HEK293 (cell line): ENCODE results near the gene CLEC2D.

Experiments
- CTCF ChIA-PET: fragments of 350-600 bp; formaldehyde crosslinking; extraction: SDS; loops from one replicate; lab custom pipeline; 2021; ENCODE audit warnings: antibody characterized with exemption; lab: Yijun Ruan, JAX
- POLR2A ChIA-PET: fragments of 300-600 bp; formaldehyde crosslinking; extraction: SDS; loops from one replicate; lab custom pipeline; 2020; ENCODE audit warnings: antibody characterized with exemption, inconsistent platforms; lab: Yijun Ruan, JAX
- H3K27ac ChIP-seq: fragments of 200-500 bp; sonication (Bioruptor generic); 2 replicates; pipeline ENCODE4 v1.5.1; 2014; ENCODE audit warnings: low read depth, low read length, control low read depth, inconsistent platforms; ENCODE audit errors: extremely low read depth
- H3K36me3 ChIP-seq, 2 experiments: fragments of 200-500 bp in 1 of 2; sonication (Bioruptor generic) in 1 of 2; 1 replicate in 1 of 2; 2 replicates in 1 of 2; pipeline ENCODE4 v1.5.1; 2014 to 2017; ENCODE audit warnings: inconsistent platforms in 2 of 2, low read length in 2 of 2; ENCODE audit not compliant: control insufficient read depth in 2 of 2, insufficient read depth in 1 of 2
- H3K4me1 ChIP-seq: fragments of 200-500 bp; sonication (Bioruptor generic); 2 replicates; pipeline ENCODE4 v1.5.1; 2014; ENCODE audit warnings: mild to moderate bottlenecking, low read length, inconsistent platforms; ENCODE audit not compliant: control insufficient read depth, insufficient read depth
- H3K4me3 ChIP-seq: 2 replicates; pipeline ENCODE4 v1.5.1; 2011; ENCODE audit warnings: low read depth, mild to moderate bottlenecking, control low read depth, low read length, moderate library complexity
- H3K9me3 ChIP-seq: fragments of 200-500 bp; sonication (Bioruptor generic); 2 replicates; pipeline ENCODE4 v1.5.1; 2014; ENCODE audit warnings: low read depth, low read length, inconsistent platforms; ENCODE audit not compliant: control insufficient read depth, insufficient read depth
- GFI1B ChIP-seq: fragments of 450-650 bp; formaldehyde crosslinking; IDR thresholded peaks from 2 replicates; pipeline ENCODE4 v1.5.1; 2016; ENCODE audit warnings: missing biosample characterization, missing genetic modification characterization
- GLI4 ChIP-seq: fragments of 450-650 bp; formaldehyde crosslinking; IDR thresholded peaks from 2 replicates; pipeline ENCODE4 v1.5.1; 2016; ENCODE audit warnings: missing biosample characterization, missing genetic modification characterization
- TSHZ1 ChIP-seq: fragments of 450-650 bp; formaldehyde crosslinking; IDR thresholded peaks from 2 replicates; pipeline ENCODE4 v1.5.1; 2016; ENCODE audit warnings: missing biosample characterization, missing genetic modification characterization, borderline replicate concordance
- ZNF148 ChIP-seq: fragments of 450-650 bp; formaldehyde crosslinking; IDR thresholded peaks from 2 replicates; pipeline ENCODE4 v1.5.0; 2017; ENCODE audit warnings: missing biosample characterization, missing genetic modification characterization, borderline replicate concordance
- ZNF341 ChIP-seq: fragments of 450-650 bp; formaldehyde crosslinking; IDR thresholded peaks from 2 replicates; pipeline ENCODE4; 2016; ENCODE audit warnings: low read depth, missing biosample characterization, missing genetic modification characterization
- ZNF558 ChIP-seq: fragments of 450-650 bp; formaldehyde crosslinking; IDR thresholded peaks from 2 replicates; pipeline ENCODE4 v1.5.1; 2016; ENCODE audit warnings: missing biosample characterization, missing genetic modification characterization
- ZNF571 ChIP-seq: fragments of 450-650 bp; formaldehyde crosslinking; IDR thresholded peaks from 2 replicates; pipeline ENCODE4 v1.5.0; 2017; ENCODE audit warnings: missing biosample characterization, missing genetic modification characterization
- ZNF768 ChIP-seq: fragments of 450-650 bp; formaldehyde crosslinking; IDR thresholded peaks from 2 replicates; pipeline ENCODE4 v1.5.1; 2018; ENCODE audit warnings: missing biosample characterization, mild to moderate bottlenecking, missing genetic modification characterization
- TF ChIP-seq, protein P1 (sequence below): fragments of 450-650 bp; formaldehyde crosslinking; IDR thresholded peaks from 2 replicates; pipeline ENCODE4 v1.5.1; 2016; ENCODE audit warnings: missing biosample characterization, missing genetic modification characterization

CLEC2D gene

GRCh38 chr12:9745199-9745598 is 75.7 kb downstream of the CLEC2D start:
- CTCF ChIA-PET = interaction anchor here (0.7 kb wide), 3 partner anchors 23 to 1742 kb away, joined by 3 read pairs; no protein-coding TSS in a partner anchor
- Histone ChIP-seq H3K36me3 (no peaks in the 10 kb centered on the region), H3K27ac (no peak overlapping the region), H3K9me3 (no peaks in the 10 kb centered on the region), H3K4me1 (no peaks in the 10 kb centered on the region), H3K4me3 (no peak overlapping the region)
- POLR2A ChIA-PET = no interaction called here
- TF ChIP-seq GLI4 (tag by site-specific recombination) (no peak), ZNF558 (tag by site-specific recombination) (no peak), ZNF148 (tag by site-specific recombination) (no peak), ZNF571 (tag by site-specific recombination) (no peak), GFI1B (tag by site-specific recombination) (no peak), ZNF341 (tag by site-specific recombination) (no peak), TSHZ1 (no peak), ZNF768 (tag by site-specific recombination) (no peak)
- TF ChIP-seq, protein P1, sequence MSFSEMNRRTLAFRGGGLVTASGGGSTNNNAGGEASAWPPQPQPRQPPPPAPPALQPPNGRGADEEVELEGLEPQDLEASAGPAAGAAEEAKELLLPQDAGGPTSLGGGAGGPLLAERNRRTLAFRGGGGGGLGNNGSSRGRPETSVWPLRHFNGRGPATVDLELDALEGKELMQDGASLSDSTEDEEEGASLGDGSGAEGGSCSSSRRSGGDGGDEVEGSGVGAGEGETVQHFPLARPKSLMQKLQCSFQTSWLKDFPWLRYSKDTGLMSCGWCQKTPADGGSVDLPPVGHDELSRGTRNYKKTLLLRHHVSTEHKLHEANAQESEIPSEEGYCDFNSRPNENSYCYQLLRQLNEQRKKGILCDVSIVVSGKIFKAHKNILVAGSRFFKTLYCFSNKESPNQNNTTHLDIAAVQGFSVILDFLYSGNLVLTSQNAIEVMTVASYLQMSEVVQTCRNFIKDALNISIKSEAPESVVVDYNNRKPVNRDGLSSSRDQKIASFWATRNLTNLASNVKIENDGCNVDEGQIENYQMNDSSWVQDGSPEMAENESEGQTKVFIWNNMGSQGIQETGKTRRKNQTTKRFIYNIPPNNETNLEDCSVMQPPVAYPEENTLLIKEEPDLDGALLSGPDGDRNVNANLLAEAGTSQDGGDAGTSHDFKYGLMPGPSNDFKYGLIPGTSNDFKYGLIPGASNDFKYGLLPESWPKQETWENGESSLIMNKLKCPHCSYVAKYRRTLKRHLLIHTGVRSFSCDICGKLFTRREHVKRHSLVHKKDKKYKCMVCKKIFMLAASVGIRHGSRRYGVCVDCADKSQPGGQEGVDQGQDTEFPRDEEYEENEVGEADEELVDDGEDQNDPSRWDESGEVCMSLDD (tag by site-specific recombination) = no peak
